Nephron (organoid): ENCODE measurements around the gene PTPRT.

Experiments used
- H3K27ac Mint-ChIP-seq, 3 experiments: 2 replicates each; pipeline ENCODE4 v1.8.0; 2020; ENCODE audit warnings: mixed read lengths in 3 of 3, mild to moderate bottlenecking in 2 of 3, moderate library complexity in 1 of 3
- H3K27me3 Mint-ChIP-seq: 2 replicates; pipeline ENCODE4 v1.8.0; 2021; ENCODE audit warnings: low read depth, mild to moderate bottlenecking, moderate library complexity, mixed read lengths
- H3K36me3 Mint-ChIP-seq: 2 replicates; pipeline ENCODE4 v1.8.0; 2020; ENCODE audit warnings: low read depth, mixed read lengths
- H3K4me1 Mint-ChIP-seq: 2 replicates; pipeline ENCODE4 v1.8.0; 2020; ENCODE audit warnings: mixed read lengths
- H3K4me3 Mint-ChIP-seq, 3 experiments: 2 replicates each; pipeline ENCODE4 v1.8.0; 2020; ENCODE audit warnings: mild to moderate bottlenecking in 3 of 3, mixed read lengths in 3 of 3, moderate library complexity in 2 of 3
- H3K9me3 Mint-ChIP-seq: 2 replicates; pipeline ENCODE4 v1.8.0; 2020; ENCODE audit warnings: mixed read lengths
- CTCF ChIP-seq, 3 experiments: fragments of 200-600 bp; sonication (generic); IDR thresholded peaks; one replicate each; pipeline ENCODE4 v1.5.0; 2021; ENCODE audit warnings: antibody characterized with exemption in 3 of 3; ENCODE audit not compliant: unreplicated experiment in 3 of 3

PTPRT gene

GRCh38 chr20:43185901-43186300 lies 3.8 kb downstream of the PTPRT start:
- Mint-ChIP-seq H3K4me3 (no peak overlapping the region), H3K4me1 (peaks cover 27% of the 10 kb centered on the region), H3K27me3 (peaks cover 83% of the 10 kb centered on the region), H3K9me3 (no peaks in the 10 kb centered on the region), H3K27ac (no peak overlapping the region), H3K36me3 (no peaks in the 10 kb centered on the region)
- TF ChIP-seq CTCF (IDR thresholded peaks at IDR 0.05; ENCODE audit: unreplicated experiment in 3 of 3): no peak

- H3K27me3 Mint-ChIP-seq: peaks cover 85% of the 10 kb centered on the region
- H3K27ac Mint-ChIP-seq: peak overlapping the region in 2 of 3 experiments; percentile 38 to 69
- H3K9me3 Mint-ChIP-seq: no peaks in the 10 kb centered on the region
- no peak for TF ChIP-seq CTCF (IDR thresholded peaks at IDR 0.05; ENCODE audit: unreplicated experiment in 3 of 3)
- H3K4me3 Mint-ChIP-seq: no peak overlapping the region
- H3K4me1 Mint-ChIP-seq: peaks cover 24% of the 10 kb centered on the region
- no peaks in the 10 kb centered on the region for H3K36me3 Mint-ChIP-seq
These were observed 6.1 kb downstream of the PTPRT start for GRCh38 chr20:43183536-43184070.

- Mint-ChIP-seq H3K36me3 (no peaks in the 10 kb centered on the region), H3K4me1 (peaks cover 30% of the 10 kb centered on the region), H3K27me3 (peaks cover 62% of the 10 kb centered on the region), H3K27ac (peak overlapping the region; percentile 32 to 81 (median 67)), H3K4me3 (no peak overlapping the region), H3K9me3 (peaks cover 5% of the 10 kb centered on the region)
- no peak for TF ChIP-seq CTCF (IDR thresholded peaks at IDR 0.05; ENCODE audit: unreplicated experiment in 3 of 3)
These were observed 11.6 kb downstream of the PTPRT start for GRCh38 chr20:43178080-43178479.

GRCh38 chr20:43176726-43177125 lies 13.0 kb downstream of the PTPRT start:
- no peak for TF ChIP-seq CTCF (IDR thresholded peaks at IDR 0.05; ENCODE audit: unreplicated experiment in 3 of 3)
- peaks cover 38% of the 10 kb centered on the region for H3K4me1 Mint-ChIP-seq

GRCh38 chr20:43171930-43172329 lies 17.8 kb downstream of the PTPRT start:
- no peak for TF ChIP-seq CTCF (IDR thresholded peaks at IDR 0.05; ENCODE audit: unreplicated experiment in 3 of 3)
- no peaks in the 10 kb centered on the region for H3K9me3 Mint-ChIP-seq
- H3K27me3 Mint-ChIP-seq: peaks cover 43% of the 10 kb centered on the region
- H3K27ac Mint-ChIP-seq: peak overlapping the region in 1 of 3 experiments; percentile 1
- no peak overlapping the region for H3K4me3 Mint-ChIP-seq
- H3K4me1 Mint-ChIP-seq: peaks cover 47% of the 10 kb centered on the region
- no peaks in the 10 kb centered on the region for H3K36me3 Mint-ChIP-seq

More at GRCh38 chr20:43176726-43177125, 13.0 kb downstream of the PTPRT start:
- H3K36me3 Mint-ChIP-seq: no peaks in the 10 kb centered on the region
- peaks cover 60% of the 10 kb centered on the region for H3K27me3 Mint-ChIP-seq
- H3K9me3 Mint-ChIP-seq: peaks cover 5% of the 10 kb centered on the region
- H3K27ac Mint-ChIP-seq: peak overlapping the region in 2 of 3 experiments; percentile 81 to 87
- no peak overlapping the region for H3K4me3 Mint-ChIP-seq

GRCh38 chr20:43170771-43171170 lies 18.9 kb downstream of the PTPRT start:
- H3K4me1 Mint-ChIP-seq: peaks cover 49% of the 10 kb centered on the region
- TF ChIP-seq CTCF (IDR thresholded peaks at IDR 0.05; ENCODE audit: unreplicated experiment in 3 of 3): no peak
- no peak overlapping the region for H3K27ac Mint-ChIP-seq
- no peaks in the 10 kb centered on the region for H3K9me3 Mint-ChIP-seq
- H3K36me3 Mint-ChIP-seq: no peaks in the 10 kb centered on the region
- peaks cover 43% of the 10 kb centered on the region for H3K27me3 Mint-ChIP-seq
- H3K4me3 Mint-ChIP-seq: no peak overlapping the region
